ENCODE data around the gene GPR21. TPM values are rescaled to one million over a fixed set of nuclear protein-coding genes. Genes with fewer than 3 reads are reported as not detected.

Gene GPR21
- total and polyA plus RNA-seq, 2 donors (not counting 3 experiments of a cell fraction or from before 2014, with no cell fraction given) = 0.36 to 2.7 TPM

DNA sequence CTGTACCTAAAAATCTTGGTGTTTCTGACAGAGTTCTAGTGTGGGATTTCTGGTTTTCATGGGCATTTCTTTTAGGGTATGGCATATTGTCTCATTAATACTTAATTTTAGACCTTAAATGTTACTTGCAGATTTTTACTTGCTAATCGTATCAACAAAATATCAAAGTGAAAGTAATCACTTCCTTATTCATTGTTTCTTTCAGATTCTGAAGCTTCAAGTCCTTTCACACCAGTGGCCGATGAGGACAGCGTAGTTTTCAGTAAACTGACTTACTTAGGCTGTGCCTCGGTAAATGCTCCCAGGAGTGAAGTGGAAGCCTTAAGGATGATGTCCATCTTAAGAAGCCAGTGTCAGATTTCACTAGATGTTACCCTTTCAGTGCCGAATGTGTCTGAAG is 47.5 kb upstream of the GPR21 start:
- no peak overlapping the region for H3K27ac ChIP-seq (ENCODE audit: insufficient read depth, low read depth, low read length)
- H3K9me1 ChIP-seq (replicated peaks; ENCODE audit: control insufficient read depth, extremely low read depth, insufficient read depth, low read length) = no peaks in the 10 kb centered on the region
- ChIA-PET POLR2A (no interaction called here), CTCF (interaction anchor here (1.4 kb wide), 1 partner anchor 239 kb away, joined by 3 read pairs; no protein-coding TSS in a partner anchor)
- TF ChIP-seq POLR2A (IDR thresholded peaks at IDR 0.05; ENCODE audit: low read depth, low read length) (no peak), JUN (IDR thresholded peaks at IDR 0.05; ENCODE audit: borderline replicate concordance, insufficient read depth, insufficient read length, low read depth) (no peak)
- intact Hi-C loops (cut with micrococcal nuclease) (no loop called here), dilution Hi-C loops (cut with MboI; ENCODE audit: extremely low pct_ligation_motif_present, low sequenced_read_pairs) (no loop called here)
- H4K20me1 ChIP-seq (replicated peaks; ENCODE audit: control insufficient read depth, extremely low read depth, insufficient read depth, low read length) = no peaks in the 10 kb centered on the region
- no peaks in the 10 kb centered on the region for H3K9me3 ChIP-seq (replicated peaks; ENCODE audit: control insufficient read depth, insufficient read depth, low read length)
- BruUV-seq (replicated peaks) = no TSS peak
- no peak overlapping the region for H3K4me3 ChIP-seq (replicated peaks in 1 of 3; ENCODE audit: insufficient read depth in 1 of 3, low read depth in 1 of 3, low read length in 3 of 3)
- H2AFZ ChIP-seq (ENCODE audit: low read depth, low read length) = no peak overlapping the region
- no peaks in the 10 kb centered on the region for H3K27me3 ChIP-seq (ENCODE audit: control insufficient read depth in 2 of 2, insufficient read depth in 2 of 2, low read length in 2 of 2)
- peaks cover 5 to 9% of the 10 kb centered on the region in 2 experiments for H3K36me3 ChIP-seq (ENCODE audit: control insufficient read depth in 2 of 2, extremely low read depth in 1 of 2, insufficient read depth in 2 of 2, low read length in 2 of 2)
- H3K4me1 ChIP-seq (ENCODE audit: control insufficient read depth, extremely low read depth, insufficient read depth, low read length) = no peaks in the 10 kb centered on the region
- FAIRE-seq (no peak), DNase-seq (ENCODE audit: low read depth, low spot score) (no peak)
- H3K79me2 ChIP-seq (ENCODE audit: control insufficient read depth, insufficient read depth, low read length) = no peaks in the 10 kb centered on the region
- H3K4me2 ChIP-seq (ENCODE audit: insufficient read depth, low read length) = no peak overlapping the region
- H3K9ac ChIP-seq (replicated peaks; ENCODE audit: extremely low read depth, insufficient read depth, low read length) = no peak overlapping the region

- intact Hi-C loops (cut with micrococcal nuclease) = no loop called here
- peaks cover 2% of the 10 kb centered on the region for H3K4me1 ChIP-seq (ENCODE audit: control insufficient read depth, extremely low read depth, insufficient read depth, low read length)
- no peaks in the 10 kb centered on the region for H3K27me3 ChIP-seq (ENCODE audit: control insufficient read depth in 2 of 2, insufficient read depth in 2 of 2, low read length in 2 of 2)
- H3K79me2 ChIP-seq (ENCODE audit: control insufficient read depth, insufficient read depth, low read length) = no peaks in the 10 kb centered on the region
- FAIRE-seq = no peak
- H3K9me3 ChIP-seq (replicated peaks; ENCODE audit: control insufficient read depth, insufficient read depth, low read length) = no peaks in the 10 kb centered on the region
- no peak overlapping the region for H3K4me2 ChIP-seq (ENCODE audit: insufficient read depth, low read length)
- H2AFZ ChIP-seq (ENCODE audit: low read depth, low read length) = no peak overlapping the region
- no peak for DNase-seq (ENCODE audit: low read depth, low spot score)
- no TSS peak for BruUV-seq (replicated peaks)
- ChIA-PET POLR2A (interaction anchor here (0.7 kb wide), 1 partner anchor 11 kb away, joined by 5 read pairs; no protein-coding TSS in a partner anchor), CTCF (no interaction called here)
- H4K20me1 ChIP-seq (replicated peaks; ENCODE audit: control insufficient read depth, extremely low read depth, insufficient read depth, low read length) = no peaks in the 10 kb centered on the region
- H3K9me1 ChIP-seq (replicated peaks; ENCODE audit: control insufficient read depth, extremely low read depth, insufficient read depth, low read length) = no peaks in the 10 kb centered on the region
- no peak overlapping the region for H3K27ac ChIP-seq (ENCODE audit: insufficient read depth, low read depth, low read length)
- TF ChIP-seq POLR2AphosphoS5 (IDR thresholded peaks at IDR 0.05; ENCODE audit: insufficient read depth, low read depth, low read length) = no peak
- TF ChIP-seq MYC (IDR thresholded peaks at IDR 0.05; ENCODE audit: low read depth, low read length) = no peak
- dilution Hi-C loops (cut with MboI; ENCODE audit: extremely low pct_ligation_motif_present, low sequenced_read_pairs) = no loop called here
- no peak overlapping the region for H3K4me3 ChIP-seq (replicated peaks in 1 of 3; ENCODE audit: insufficient read depth in 1 of 3, low read depth in 1 of 3, low read length in 3 of 3)
- peaks cover 5 to 9% of the 10 kb centered on the region in 2 experiments for H3K36me3 ChIP-seq (ENCODE audit: control insufficient read depth in 2 of 2, extremely low read depth in 1 of 2, insufficient read depth in 2 of 2, low read length in 2 of 2)
- H3K9ac ChIP-seq (replicated peaks; ENCODE audit: extremely low read depth, insufficient read depth, low read length) = no peak overlapping the region
Observed at GRCh38 chr9:122988141-122988540, 45.3 kb upstream of the GPR21 start.

Data from endothelial cell of umbilical vein (primary cell).